DOHH2 (cell line): ENCODE measurements around the gene KIF1C.
A peak's percentile ranks its signal among the peaks of the same experiment; 100 is the strongest.

Source experiments
- H3F3A ChIP-seq: fragments of 200-600 bp; sonication (generic), shearing (Covaris generic); 2 replicates; pipeline ENCODE4 v1.6.0; 2016; ENCODE audit warnings: antibody characterized with exemption, mild to moderate bottlenecking; ENCODE audit not compliant: control insufficient read depth, insufficient read depth
- H3K27ac ChIP-seq: fragments of 200-600 bp; sonication (generic); 2 replicates; pipeline ENCODE4 v1.5.1; 2014; ENCODE audit warnings: low read depth, mild to moderate bottlenecking, low read length, moderate library complexity
- H3K27me3 ChIP-seq: fragments of 200-600 bp; sonication (generic); 2 replicates; pipeline ENCODE4 v1.6.1; 2014; ENCODE audit warnings: mild to moderate bottlenecking, low read length, mixed read lengths; ENCODE audit not compliant: control insufficient read depth
- H3K36me3 ChIP-seq: fragments of 200-600 bp; sonication (generic); 2 replicates; pipeline ENCODE4 v1.6.1; 2014; ENCODE audit warnings: mild to moderate bottlenecking, low read length, moderate library complexity, mixed read lengths; ENCODE audit not compliant: control insufficient read depth
- H3K4me1 ChIP-seq: fragments of 200-600 bp; sonication (generic); 2 replicates; pipeline ENCODE4 v1.6.1; 2014; ENCODE audit warnings: mild to moderate bottlenecking, low read length, mixed read lengths; ENCODE audit not compliant: control insufficient read depth
- H3K4me2 ChIP-seq: fragments of 200-600 bp; sonication (generic); 2 replicates; pipeline ENCODE4 v1.6.0; 2014; ENCODE audit warnings: mild to moderate bottlenecking, low read length, moderate library complexity
- H3K4me3 ChIP-seq: fragments of 200-600 bp; sonication (generic); 2 replicates; pipeline ENCODE4 v1.5.1; 2014; ENCODE audit warnings: mild to moderate bottlenecking, low read length, mixed read lengths
- H3K79me2 ChIP-seq: fragments of 200-600 bp; sonication (generic); 2 replicates; pipeline ENCODE4 v1.6.1; 2014; ENCODE audit warnings: mild to moderate bottlenecking, low read length, mixed read lengths; ENCODE audit not compliant: control insufficient read depth
- H3K9me2 ChIP-seq: fragments of 200-600 bp; sonication (generic); replicated peaks from 2 replicates; pipeline ENCODE4 v1.6.1; 2014; ENCODE audit warnings: mild to moderate bottlenecking, low read length, mixed read lengths; ENCODE audit not compliant: control insufficient read depth
- H3K9me3 ChIP-seq: fragments of 200-600 bp; sonication (generic); 2 replicates; pipeline ENCODE4 v1.6.1; 2014; ENCODE audit warnings: antibody characterized with exemption, low read length, mixed read lengths; ENCODE audit not compliant: control insufficient read depth, insufficient read depth
- H4K20me1 ChIP-seq: fragments of 200-600 bp; sonication (generic); 2 replicates; pipeline ENCODE4 v1.6.0; 2014; ENCODE audit warnings: low read depth, mild to moderate bottlenecking, antibody characterized with exemption, low read length, moderate library complexity; ENCODE audit not compliant: control insufficient read depth, insufficient read depth
- CTCF ChIP-seq: fragments of 200-600 bp; sonication (generic); IDR thresholded peaks from one replicate; pipeline ENCODE4 v1.5.1; 2014; ENCODE audit warnings: antibody characterized with exemption, mild to moderate bottlenecking, low read depth, low read length; ENCODE audit not compliant: poor library complexity, severe bottlenecking
- EZH2phosphoT487 ChIP-seq: fragments of 200-600 bp; sonication (generic); IDR thresholded peaks from 2 replicates; pipeline ENCODE4 v1.6.1; 2017; ENCODE audit warnings: borderline replicate concordance, mild to moderate bottlenecking, antibody characterized with exemption, low read length, moderate library complexity, mixed read lengths

KIF1C gene

GRCh38 chr17:4999430-5000093 lies 1.8 kb downstream of the KIF1C start:
- TF ChIP-seq EZH2phosphoT487, result no peak
- TF ChIP-seq CTCF, result no peak
- H3F3A ChIP-seq, result no peaks in the 10 kb centered on the region
- peak overlapping the region; percentile 98 for H3K4me2 ChIP-seq
- peaks cover 12% of the 10 kb centered on the region for H3K79me2 ChIP-seq
- H3K27ac ChIP-seq, result no peak overlapping the region
- no peaks in the 10 kb centered on the region for H4K20me1 ChIP-seq
- peaks cover 30% of the 10 kb centered on the region for H3K36me3 ChIP-seq
- H3K9me3 ChIP-seq, result no peaks in the 10 kb centered on the region
- H3K9me2 ChIP-seq, result no peaks in the 10 kb centered on the region
- peak overlapping the region; percentile 85 for H3K4me3 ChIP-seq
- H3K27me3 ChIP-seq, result no peaks in the 10 kb centered on the region
- peaks cover 21% of the 10 kb centered on the region for H3K4me1 ChIP-seq

GRCh38 chr17:5000237-5000639 lies 2.5 kb downstream of the KIF1C start:
- Histone ChIP-seq H3K4me3 (no peak overlapping the region), H3K36me3 (peaks cover 37% of the 10 kb centered on the region)

GRCh38 chr17:5002121-5002788 lies 4.5 kb downstream of the KIF1C start:
- Histone ChIP-seq H3K9me2 (no peaks in the 10 kb centered on the region), H3K4me3 (no peak overlapping the region), H4K20me1 (no peaks in the 10 kb centered on the region), H3K36me3 (peaks cover 44% of the 10 kb centered on the region), H3K4me2 (no peak overlapping the region), H3K4me1 (peaks cover 15% of the 10 kb centered on the region), H3K79me2 (peaks cover 12% of the 10 kb centered on the region), H3K9me3 (no peaks in the 10 kb centered on the region), H3K27me3 (no peaks in the 10 kb centered on the region), H3F3A (no peaks in the 10 kb centered on the region), H3K27ac (no peak overlapping the region)
- no peak for TF ChIP-seq EZH2phosphoT487
- no peak for TF ChIP-seq CTCF

More at GRCh38 chr17:5000237-5000639, 2.5 kb downstream of the KIF1C start:
- H3K9me2 ChIP-seq, result no peaks in the 10 kb centered on the region
- H3K79me2 ChIP-seq, result peaks cover 12% of the 10 kb centered on the region
- no peaks in the 10 kb centered on the region for H3K9me3 ChIP-seq
- no peaks in the 10 kb centered on the region for H3F3A ChIP-seq
- H4K20me1 ChIP-seq, result no peaks in the 10 kb centered on the region
- H3K4me1 ChIP-seq, result peaks cover 21% of the 10 kb centered on the region
- H3K27ac ChIP-seq, result no peak overlapping the region
- TF ChIP-seq EZH2phosphoT487 (no peak), CTCF (no peak)
- no peaks in the 10 kb centered on the region for H3K27me3 ChIP-seq
- H3K4me2 ChIP-seq, result no peak overlapping the region
